NCI-H2081 treated with DMSO at 0.1 percent for 48 hours (cell line): Measurements from ENCODE around the gene DOK7.

Experiments
- DNase-seq: peaks from one replicate; lab custom pipeline; 2025; lab: John Stamatoyannopoulos, UW

Gene DOK7

GRCh38 chr4:3475041-3475712 is 12.1 kb downstream of the DOK7 start:
- DNase-seq = no peak

GRCh38 chr4:3475713-3476260 is 12.7 kb downstream of the DOK7 start:
- no peak for DNase-seq

GRCh38 chr4:3476341-3476747 is 13.2 kb downstream of the DOK7 start:
- no peak for DNase-seq

- no peak for DNase-seq
Observed at GRCh38 chr4:3476936-3477749, 14.0 kb downstream of the DOK7 start.

- DNase-seq = no peak
Observed at GRCh38 chr4:3477750-3478430, 14.8 kb downstream of the DOK7 start.

GRCh38 chr4:3478446-3479357 is 15.6 kb downstream of the DOK7 start:
- no peak for DNase-seq

- no peak for DNase-seq
Observed at GRCh38 chr4:3479358-3480101, 16.4 kb downstream of the DOK7 start.

- peak; percentile 16 for DNase-seq
Observed at GRCh38 chr4:3480528-3481112, 17.5 kb downstream of the DOK7 start.

GRCh38 chr4:3481113-3481531 is 18.0 kb downstream of the DOK7 start:
- DNase-seq = no peak

GRCh38 chr4:3481783-3482393 is 18.8 kb downstream of the DOK7 start:
- DNase-seq = no peak

GRCh38 chr4:3482707-3483106 is 19.6 kb downstream of the DOK7 start:
- DNase-seq = no peak

GRCh38 chr4:3483471-3483921 is 20.4 kb downstream of the DOK7 start:
- DNase-seq = no peak

- no peak for DNase-seq
Observed at GRCh38 chr4:3484057-3484973, 21.2 kb downstream of the DOK7 start.

GRCh38 chr4:3485011-3485791 is 22.1 kb downstream of the DOK7 start:
- no peak for DNase-seq

GRCh38 chr4:3485886-3486540 is 22.9 kb downstream of the DOK7 start:
- DNase-seq = no peak

- DNase-seq = no peak
Observed at GRCh38 chr4:3486541-3487540, 23.7 kb downstream of the DOK7 start.
